ENCODE data around the gene SMPD2.

SMPD2 gene, protein sequence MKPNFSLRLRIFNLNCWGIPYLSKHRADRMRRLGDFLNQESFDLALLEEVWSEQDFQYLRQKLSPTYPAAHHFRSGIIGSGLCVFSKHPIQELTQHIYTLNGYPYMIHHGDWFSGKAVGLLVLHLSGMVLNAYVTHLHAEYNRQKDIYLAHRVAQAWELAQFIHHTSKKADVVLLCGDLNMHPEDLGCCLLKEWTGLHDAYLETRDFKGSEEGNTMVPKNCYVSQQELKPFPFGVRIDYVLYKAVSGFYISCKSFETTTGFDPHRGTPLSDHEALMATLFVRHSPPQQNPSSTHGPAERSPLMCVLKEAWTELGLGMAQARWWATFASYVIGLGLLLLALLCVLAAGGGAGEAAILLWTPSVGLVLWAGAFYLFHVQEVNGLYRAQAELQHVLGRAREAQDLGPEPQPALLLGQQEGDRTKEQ

DNA sequence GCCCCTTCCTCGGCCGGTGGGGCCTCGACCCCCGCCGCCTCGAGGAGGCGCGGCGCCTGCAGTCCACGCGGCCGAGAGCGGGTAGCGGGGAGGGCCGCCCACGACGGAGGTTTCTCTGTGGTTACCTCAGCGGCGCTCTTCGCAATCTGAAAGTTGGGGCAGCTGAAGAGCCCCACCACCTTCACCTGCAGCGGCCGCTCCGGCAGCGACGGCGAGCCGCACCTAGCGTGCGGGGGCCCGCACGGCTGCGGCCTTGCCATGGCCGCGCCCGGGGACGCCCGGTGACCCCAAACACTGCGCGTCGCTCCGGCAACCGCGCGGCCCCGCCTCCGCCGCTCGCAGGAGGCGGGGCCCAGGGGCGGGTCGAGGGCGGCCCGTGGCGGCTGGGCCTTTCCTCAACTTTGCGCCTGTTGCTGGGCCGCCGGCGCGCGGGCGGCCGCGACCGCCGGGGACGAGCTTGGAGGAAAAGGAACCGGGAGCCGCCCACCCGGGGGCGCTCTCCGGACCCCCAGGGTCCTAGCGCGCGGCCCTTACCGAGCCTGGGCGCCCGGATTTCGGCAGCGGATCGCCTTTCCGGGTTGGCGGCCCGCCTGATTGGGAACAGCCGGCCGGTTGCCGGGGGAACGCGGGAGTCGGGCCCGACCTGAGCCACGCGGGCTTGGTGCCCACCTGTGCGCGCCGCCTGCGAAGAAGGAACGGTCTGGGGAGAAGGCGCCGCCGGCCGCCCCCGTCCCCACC lies at the start of gene SMPD2, which contains the start of gene PPIL6:
Gene SMPD2, plus strand, starts transcription at position 394 of the 738 bp plus-strand sequence. CDS start 398 bp downstream, outside the sequence.
Gene PPIL6, minus strand, starts transcription at position 298 of the 738 bp plus-strand sequence. Its CDS starts 38 bp downstream, at position 260.
- peak; percentile 74 for DNase-seq

GRCh38 chr6:109393157-109393885 lies 47.2 kb upstream of the SMPD2 start:
- no peak for DNase-seq

DNA sequence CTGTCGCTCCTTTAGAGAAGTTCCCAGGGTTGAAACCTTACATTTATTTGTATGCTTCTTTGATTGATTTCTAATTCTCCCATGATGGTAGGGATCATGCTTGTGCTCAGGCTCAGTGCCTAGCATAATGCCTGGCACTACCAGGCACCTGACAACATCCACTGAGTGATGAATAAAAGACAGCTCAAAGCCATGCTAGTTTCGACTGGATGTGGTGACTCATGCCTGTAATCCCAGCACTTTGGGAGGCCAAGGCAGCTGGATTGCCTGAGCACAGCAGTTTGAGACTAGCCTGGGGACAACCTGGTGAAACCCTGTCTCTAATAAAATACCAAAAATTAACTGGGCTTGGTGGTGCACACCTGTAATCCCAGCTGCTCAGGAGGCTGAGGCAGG lies 46.6 kb upstream of the SMPD2 start:
- no peak for DNase-seq

- DNase-seq, result no peak
Observed at GRCh38 chr6:109396046-109396718, 44.3 kb upstream of the SMPD2 start.

- no peak for DNase-seq
Observed at GRCh38 chr6:109397020-109397419, 43.5 kb upstream of the SMPD2 start.

DNA sequence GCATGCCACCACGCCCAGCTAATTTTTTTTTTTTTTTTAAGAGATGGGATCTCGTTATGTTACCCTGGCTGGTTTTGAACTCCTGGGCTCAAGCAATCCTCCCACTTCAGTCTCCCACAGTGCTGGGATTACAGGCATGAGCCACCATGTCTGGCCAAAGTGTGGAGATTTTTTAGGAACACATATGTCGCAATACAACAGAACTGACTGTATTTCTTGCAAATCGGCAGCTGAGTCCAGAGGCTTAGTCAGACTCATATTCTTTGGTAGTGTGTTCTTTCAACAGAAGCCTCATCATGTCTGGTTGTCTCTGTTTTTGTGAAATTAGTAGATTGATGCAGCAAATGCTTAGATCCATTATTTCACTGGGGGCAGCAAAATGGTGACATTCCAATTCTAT lies 34.3 kb upstream of the SMPD2 start:
- no peak for DNase-seq

GRCh38 chr6:109411034-109411433 lies 29.5 kb upstream of the SMPD2 start:
- DNase-seq, result no peak

- DNase-seq, result no peak
Observed at GRCh38 chr6:109417646-109418045, 22.9 kb upstream of the SMPD2 start.

DNA sequence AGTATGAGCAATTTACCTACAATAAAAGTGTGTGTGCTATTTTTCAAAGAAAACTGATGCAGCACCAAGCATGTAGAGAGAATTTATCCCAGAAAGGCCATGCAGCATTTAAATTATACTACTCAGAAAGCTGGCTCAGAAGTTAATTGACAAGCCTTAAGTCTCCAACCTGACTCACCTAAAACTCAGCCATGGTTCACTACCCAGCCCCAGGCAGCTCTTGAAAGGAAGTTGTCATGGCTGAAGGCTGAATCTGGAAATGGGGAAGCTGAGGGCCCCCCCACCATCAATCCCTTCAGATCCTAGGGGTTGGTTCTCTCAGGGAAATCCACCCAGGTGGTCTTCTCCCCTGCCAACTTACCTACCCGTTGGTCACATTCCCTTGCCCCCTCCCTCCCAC lies 19.8 kb upstream of the SMPD2 start:
- no peak for DNase-seq

- no peak for DNase-seq
Observed at GRCh38 chr6:109421184-109421583, 19.3 kb upstream of the SMPD2 start.

DNA sequence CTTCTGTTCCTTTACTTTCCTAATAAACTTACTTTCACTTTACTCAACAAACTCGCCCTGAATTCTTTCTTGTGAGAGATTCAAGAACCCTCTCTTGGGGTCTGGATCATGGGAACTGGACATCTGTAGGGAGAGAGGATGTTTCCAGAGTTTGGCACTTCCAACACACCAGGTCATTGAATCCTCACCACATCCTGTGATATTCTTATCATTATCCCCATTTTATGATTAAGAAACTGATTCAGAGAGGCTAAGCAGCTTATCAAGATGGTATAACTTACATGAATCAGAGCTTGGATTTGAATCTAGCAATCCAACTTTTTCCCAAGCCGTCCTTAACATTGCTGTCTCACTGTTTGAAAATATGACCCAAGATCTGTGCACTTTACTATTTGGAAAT lies 15.6 kb upstream of the SMPD2 start:
- no peak for DNase-seq

DNA sequence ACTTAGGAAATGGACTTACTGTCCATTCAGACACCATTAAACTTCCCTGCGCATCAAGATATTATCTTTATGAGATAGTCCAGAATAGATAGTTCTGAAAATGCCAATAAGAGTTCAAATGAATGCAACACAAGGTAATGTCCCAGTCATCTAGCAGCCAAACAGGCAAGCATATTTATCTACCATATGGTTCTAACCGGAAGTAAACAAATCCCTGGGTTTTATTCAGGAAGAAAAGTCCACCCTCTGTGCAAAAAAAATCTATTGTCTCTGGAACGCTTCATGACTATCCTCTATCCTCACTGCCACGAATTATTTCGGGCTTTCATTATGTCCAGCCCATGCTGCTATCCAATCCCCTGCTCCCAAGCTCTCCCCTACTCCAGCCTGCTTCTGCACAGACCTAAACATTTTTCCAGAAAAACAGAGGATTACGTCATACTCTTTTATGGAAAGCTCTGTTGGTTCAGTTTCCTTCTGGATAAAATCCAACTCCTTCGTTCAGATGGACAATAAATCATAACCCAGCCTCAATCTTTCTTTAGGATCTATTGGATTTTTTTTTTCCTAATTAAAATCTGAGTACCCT lies 11.5 kb upstream of the SMPD2 start:
- DNase-seq, result no peak

DNA sequence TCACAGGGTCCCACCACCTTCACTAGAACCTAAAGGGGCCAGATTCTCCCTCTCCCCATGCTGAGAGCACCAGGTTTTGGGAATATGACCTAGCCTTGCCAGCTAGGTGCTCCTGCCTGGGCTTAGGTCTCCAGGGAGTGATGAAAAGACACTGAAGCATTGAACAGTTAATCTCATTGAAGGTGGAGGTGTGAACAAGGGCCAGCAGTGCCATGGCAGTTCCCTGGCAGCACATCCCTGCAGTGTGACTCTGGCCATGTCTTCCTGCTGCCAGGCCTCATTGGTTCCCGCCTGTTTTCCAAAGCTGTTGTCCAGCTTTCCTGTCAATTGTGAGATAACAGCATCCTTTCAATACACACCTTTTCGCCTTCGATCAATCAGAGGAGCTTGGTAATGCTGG lies 11.0 kb upstream of the SMPD2 start:
- no peak for DNase-seq

DNA sequence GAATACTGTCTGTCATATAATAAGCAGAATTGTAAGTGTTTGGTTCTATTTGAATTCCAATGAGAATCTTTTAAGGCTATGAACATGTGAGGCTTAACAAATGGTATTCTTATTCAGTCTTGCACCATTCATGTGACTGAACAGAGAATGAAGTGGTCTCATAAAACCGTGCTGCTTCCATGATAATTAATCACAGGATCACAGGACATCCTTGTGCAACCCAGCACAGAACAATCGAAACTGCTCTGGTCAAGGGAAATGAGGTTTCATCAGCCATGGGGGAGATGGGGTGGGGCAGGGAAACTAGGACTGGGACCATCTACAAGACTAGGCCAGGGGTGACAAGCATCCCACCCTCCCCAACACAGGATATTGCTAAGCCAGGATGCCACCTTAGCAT lies 6.1 kb upstream of the SMPD2 start:
- no peak for DNase-seq

DNA sequence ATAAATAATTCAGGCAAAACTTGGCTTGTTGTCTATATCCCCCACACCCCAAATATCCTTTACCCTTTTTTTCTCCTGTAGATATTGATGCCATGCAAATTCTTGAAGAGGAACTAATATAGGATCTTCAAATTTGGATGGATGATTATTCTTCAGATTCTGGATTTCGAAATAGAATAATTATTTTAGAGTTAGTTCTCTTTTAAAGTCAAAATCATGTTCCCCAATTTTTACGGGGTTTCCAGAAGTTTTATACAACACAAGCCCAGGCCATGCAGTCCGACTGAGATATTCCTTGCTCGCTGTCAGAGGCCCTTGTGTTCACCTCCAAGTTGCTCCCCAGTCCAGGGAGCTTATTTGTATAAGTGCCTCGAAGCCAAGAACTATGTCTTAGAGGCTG lies 4.5 kb upstream of the SMPD2 start:
- DNase-seq, result no peak

- no peak for DNase-seq
Observed at GRCh38 chr6:109441069-109441816, 719 bp downstream of the SMPD2 start.

DNA sequence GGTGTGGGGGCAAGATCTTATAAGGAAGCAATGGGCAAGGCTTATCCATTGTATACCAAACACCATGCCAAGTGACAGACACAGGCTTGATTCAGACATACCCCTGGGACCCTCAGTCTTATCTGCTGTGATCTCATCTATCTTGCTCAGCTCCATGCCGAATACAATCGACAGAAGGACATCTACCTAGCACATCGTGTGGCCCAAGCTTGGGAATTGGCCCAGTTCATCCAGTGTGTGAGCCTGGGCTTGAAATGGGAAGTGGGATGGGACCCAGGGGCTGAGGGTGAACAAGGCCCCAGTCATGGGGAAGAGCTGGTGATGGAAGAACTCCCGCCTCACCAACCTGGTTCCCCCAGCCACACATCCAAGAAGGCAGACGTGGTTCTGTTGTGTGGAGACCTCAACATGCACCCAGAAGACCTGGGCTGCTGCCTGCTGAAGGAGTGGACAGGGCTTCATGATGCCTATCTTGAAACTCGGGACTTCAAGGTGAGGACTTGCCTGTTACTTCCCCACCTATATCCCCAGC lies 1.9 kb downstream of the SMPD2 start:
- no peak for DNase-seq

DNA sequence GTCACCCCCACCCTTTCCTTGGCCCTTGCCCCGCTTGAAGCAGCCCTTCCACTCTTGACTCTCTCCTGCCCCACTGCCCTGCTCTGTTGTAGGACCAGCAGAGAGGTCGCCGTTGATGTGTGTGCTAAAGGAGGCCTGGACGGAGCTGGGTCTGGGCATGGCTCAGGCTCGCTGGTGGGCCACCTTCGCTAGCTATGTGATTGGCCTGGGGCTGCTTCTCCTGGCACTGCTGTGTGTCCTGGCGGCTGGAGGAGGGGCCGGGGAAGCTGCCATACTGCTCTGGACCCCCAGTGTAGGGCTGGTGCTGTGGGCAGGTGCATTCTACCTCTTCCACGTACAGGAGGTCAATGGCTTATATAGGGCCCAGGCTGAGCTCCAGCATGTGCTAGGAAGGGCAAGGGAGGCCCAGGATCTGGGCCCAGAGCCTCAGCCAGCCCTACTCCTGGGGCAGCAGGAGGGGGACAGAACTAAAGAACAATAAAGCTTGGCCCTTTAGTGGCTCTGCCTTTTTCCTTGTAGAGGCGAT lies 3.0 kb downstream of the SMPD2 start:
- DNase-seq, result no peak

DNA sequence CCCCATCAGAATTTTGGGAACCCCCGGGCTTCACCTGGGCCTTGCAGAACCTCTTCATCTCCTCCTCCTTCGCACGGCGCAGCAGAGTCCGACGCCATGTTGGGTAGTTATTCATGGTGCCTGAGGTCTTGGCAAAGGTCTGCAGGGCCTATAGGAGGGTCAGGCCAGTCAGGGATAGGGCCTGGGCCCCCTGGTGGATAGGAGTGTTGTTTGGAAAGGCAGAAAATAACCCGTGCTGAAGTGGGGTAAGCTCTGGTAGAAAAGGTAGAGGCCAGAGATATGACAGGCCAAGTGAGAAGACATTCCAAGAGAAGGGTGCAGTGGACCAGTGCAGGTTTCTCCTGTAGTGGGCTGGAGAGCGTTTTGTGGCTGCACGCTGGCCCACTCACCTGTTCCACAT lies 4.9 kb downstream of the SMPD2 start:
- no peak for DNase-seq

GRCh38 chr6:109446072-109446471 lies 5.5 kb downstream of the SMPD2 start:
- no peak for DNase-seq

GRCh38 chr6:109446541-109446940 lies 6.0 kb downstream of the SMPD2 start:
- DNase-seq, result no peak
